ENCODE results near the gene CLSTN3. TPM values are rescaled to one million over a fixed set of nuclear protein-coding genes. Genes with fewer than 3 reads are reported as not detected.
A peak's percentile ranks its signal among the peaks of the same experiment; 100 is the strongest.

The CLSTN3 gene
- total and polyA plus RNA-seq, 2 of the 13 experiments (the other 11 are each of a cell fraction or from before 2014, with no cell fraction given), result 26.2 to 94.1 TPM

GRCh38 chr12:7127916-7128626 is 2.1 kb upstream of the CLSTN3 start (continued):
- TF ChIP-seq ARID4A (CRISPR knock-in tag; IDR thresholded peaks at IDR 0.05; ENCODE audit: borderline replicate concordance) (peak; percentile 42; the same call in 1 of the 2 replicates), EP300 (IDR thresholded peaks at IDR 0.05; ENCODE audit: low read depth in 2 of 2, low read length in 2 of 2) (peak in 1 of 2 experiments; percentile 76; a peak in 1 of 4 replicates), EP300 (CRISPR knock-in tag; IDR thresholded peaks at IDR 0.05; ENCODE audit: borderline replicate concordance) (peak; percentile 31; the same call in 1 of the 2 replicates), NFKB2 (CRISPR knock-in tag; IDR thresholded peaks at IDR 0.05; ENCODE audit: borderline replicate concordance) (peak; percentile 62; the same call in 1 of the 2 replicates), ZNF891 (CRISPR knock-in tag; IDR thresholded peaks at IDR 0.05) (peak; percentile 24; the same call in 1 of the 2 replicates), SSRP1 (CRISPR knock-in tag; IDR thresholded peaks at IDR 0.05) (no peak), SRSF1 (optimal IDR thresholded peaks at IDR 0.05; ENCODE audit: low read depth, low read length) (no peak), ZC3H13 (CRISPR knock-in tag; IDR thresholded peaks at IDR 0.05) (no peak), RARA (CRISPR knock-in tag; IDR thresholded peaks at IDR 0.05) (peak; percentile 70), FOXO1 (CRISPR knock-in tag; IDR thresholded peaks at IDR 0.05) (peak; percentile 19; the same call in 1 of the 2 replicates), ESRRA (CRISPR knock-in tag; IDR thresholded peaks at IDR 0.05; ENCODE audit: low read depth) (peak; percentile 90; the same call in 1 of the 2 replicates), ZNF292 (CRISPR knock-in tag; IDR thresholded peaks at IDR 0.05; ENCODE audit: borderline replicate concordance, low read depth) (peak; percentile 63; the same call in 1 of the 2 replicates), ZNF143 (CRISPR knock-in tag; IDR thresholded peaks at IDR 0.05) (no peak), KLF13 (CRISPR knock-in tag; IDR thresholded peaks at IDR 0.05) (no peak), HNF1A (IDR thresholded peaks at IDR 0.05; ENCODE audit: low read depth) (0 out of 2 replicates have a peak, but pooled peaks have one; percentile 43), HNF1A (CRISPR knock-in tag; IDR thresholded peaks at IDR 0.05; ENCODE audit: borderline replicate concordance) (peak; percentile 26; the same call in 1 of the 2 replicates), ZSCAN25 (CRISPR knock-in tag; IDR thresholded peaks at IDR 0.05) (peak; percentile 95), GABPA (IDR thresholded peaks at IDR 0.05; ENCODE audit: low read depth, low read length) (peak; percentile 39), GABPA (CRISPR knock-in tag; IDR thresholded peaks at IDR 0.05; ENCODE audit: low read depth) (peak; percentile 68), RAD21 (CRISPR knock-in tag; IDR thresholded peaks at IDR 0.05) (no peak), FOXP1 (IDR thresholded peaks at IDR 0.05) (no peak), FOXP1 (CRISPR knock-in tag; IDR thresholded peaks at IDR 0.05) (0 out of 2 replicates have a peak, but pooled peaks have one; percentile 30), ZNF414 (CRISPR knock-in tag; IDR thresholded peaks at IDR 0.05) (0 out of 2 replicates have a peak, but pooled peaks have one; percentile 32)

All from HepG2 (cell line).